Uterus (tissue), 4 donors: Measurements from ENCODE around the gene VGF. TPM values are rescaled to one million over a fixed set of nuclear protein-coding genes. Genes with fewer than 3 reads are reported as not detected.
"Not testable (repeated sequence)": the region's sequence is repeated elsewhere in the genome, so short reads cannot be mapped to it uniquely, and the experiment has no call there.

Experiments
- DNase-seq, 2 donors: peaks; one replicate each; pipeline ENCODE4 v3.0.0-alpha.2; 2019 to 2020
- H3K27ac ChIP-seq, 2 donors: fragments of 200-600 bp; sonication (generic); 1 replicate in 1 of 2; 2 replicates in 1 of 2; pipeline ENCODE4 v1.5.1; 2016 to 2018
- H3K27me3 ChIP-seq, 2 donors: fragments of 200-600 bp; sonication (generic); one replicate each; pipeline ENCODE4 v1.5.1; 2018 to 2019; ENCODE audit warnings: control low read depth in 1 of 2
- H3K36me3 ChIP-seq, 2 donors: fragments of 200-600 bp; sonication (generic); one replicate each; pipeline ENCODE4 v1.5.1; 2019; ENCODE audit warnings: control low read depth in 1 of 2
- H3K4me1 ChIP-seq, 2 donors: fragments of 200-600 bp; sonication (generic); one replicate each; pipeline ENCODE4 v1.5.1; 2018 to 2019; ENCODE audit warnings: control low read depth in 1 of 2
- H3K4me3 ChIP-seq, 2 donors: fragments of 200-600 bp; sonication (generic); 1 replicate in 1 of 2; 2 replicates in 1 of 2; pipeline ENCODE4 v1.5.1; 2018 to 2019; ENCODE audit warnings: mild to moderate bottlenecking in 1 of 2
- H3K9me3 ChIP-seq, 2 donors: fragments of 200-600 bp; sonication (generic); one replicate each; pipeline ENCODE4 v1.5.1; 2019; ENCODE audit warnings: control low read depth in 1 of 2
- POLR2A ChIP-seq, 2 donors: fragments of 450-650 bp; IDR thresholded peaks; one replicate each; pipeline ENCODE4 v1.6.1; 2016; ENCODE audit warnings: antibody characterized with exemption in 2 of 2, mild to moderate bottlenecking in 1 of 2, moderate library complexity in 1 of 2
- intact Hi-C: fragments of 100-400 bp; cut with DNase I; formaldehyde crosslinking; loops from one replicate; pipeline ENCODE4 v1.15.1; 2023; ENCODE audit warnings: low total_unique reads
- total RNA-seq, 4 donors: library from RNA; depleted of rRNA in 3 of 4; stranded (reverse); fragments of >200 nt in 3 of 4; gene quantifications; one replicate each; pipeline versions ENCODE4 v1.1.0 to v1.2.4, GENCODE V29; 2014 to 2023
- TF ChIP-seq, protein P1 (sequence below), 4 experiments: fragments of 200-600 bp in 2 of 4; fragments of 450-650 bp in 2 of 4; sonication (generic) in 2 of 4; IDR thresholded peaks; one replicate each; pipeline ENCODE4 v1.5.1; 2016 to 2019; ENCODE audit warnings: antibody characterized with exemption in 4 of 4, mild to moderate bottlenecking in 2 of 4, moderate library complexity in 1 of 4
- donor health status: DM: yes; HTN: yes; CAD: no.

The VGF gene
- total RNA-seq, 4 donors from 2014 or later: 0.14 TPM; not detected in 3

DNA sequence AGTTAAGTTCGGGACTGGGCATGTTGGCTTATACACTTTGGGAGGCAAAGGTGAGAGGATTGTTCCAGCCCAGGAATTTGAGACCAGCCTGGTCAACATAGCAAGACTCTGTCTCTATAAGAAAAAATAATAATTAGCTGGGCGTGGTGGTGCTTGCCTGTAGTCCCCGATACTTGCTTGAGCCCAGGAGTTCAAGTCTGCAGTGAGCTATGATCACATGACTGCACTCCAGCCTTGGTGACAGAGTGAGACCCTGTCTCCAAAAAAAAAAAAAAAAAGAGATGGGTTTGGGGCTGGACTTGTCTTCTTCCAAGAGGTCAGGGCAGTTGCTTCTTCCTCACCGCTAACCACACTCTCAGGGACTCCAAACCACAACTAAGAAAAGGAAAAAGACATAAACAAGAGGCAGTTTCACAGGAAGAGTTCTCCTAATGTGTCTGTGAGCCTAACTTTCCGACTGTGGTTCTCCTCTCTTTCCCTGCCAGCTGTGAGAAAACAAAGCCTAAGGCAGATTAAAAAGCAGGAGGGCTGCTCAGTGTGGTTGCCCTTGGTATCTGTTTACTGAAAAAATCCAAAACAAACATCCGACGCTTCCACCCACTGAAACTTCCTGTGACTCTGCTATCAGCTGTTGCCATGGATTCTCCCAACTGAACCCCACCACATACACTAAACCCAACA, 40.9 kb downstream of the VGF start:
- Histone ChIP-seq H3K4me1 (peaks cover 0 to 26% of the 10 kb centered on the region in 2 donors), H3K27me3 (no peaks in the 10 kb centered on the region), H3K27ac (peak overlapping the region in 1 of 2 donors; percentile 97), H3K36me3 (no peaks in the 10 kb centered on the region), H3K9me3 (no peaks in the 10 kb centered on the region), H3K4me3 (no peak overlapping the region)
- TF ChIP-seq POLR2A (IDR thresholded peaks at IDR 0.05): no peak
- TF ChIP-seq, protein P1, sequence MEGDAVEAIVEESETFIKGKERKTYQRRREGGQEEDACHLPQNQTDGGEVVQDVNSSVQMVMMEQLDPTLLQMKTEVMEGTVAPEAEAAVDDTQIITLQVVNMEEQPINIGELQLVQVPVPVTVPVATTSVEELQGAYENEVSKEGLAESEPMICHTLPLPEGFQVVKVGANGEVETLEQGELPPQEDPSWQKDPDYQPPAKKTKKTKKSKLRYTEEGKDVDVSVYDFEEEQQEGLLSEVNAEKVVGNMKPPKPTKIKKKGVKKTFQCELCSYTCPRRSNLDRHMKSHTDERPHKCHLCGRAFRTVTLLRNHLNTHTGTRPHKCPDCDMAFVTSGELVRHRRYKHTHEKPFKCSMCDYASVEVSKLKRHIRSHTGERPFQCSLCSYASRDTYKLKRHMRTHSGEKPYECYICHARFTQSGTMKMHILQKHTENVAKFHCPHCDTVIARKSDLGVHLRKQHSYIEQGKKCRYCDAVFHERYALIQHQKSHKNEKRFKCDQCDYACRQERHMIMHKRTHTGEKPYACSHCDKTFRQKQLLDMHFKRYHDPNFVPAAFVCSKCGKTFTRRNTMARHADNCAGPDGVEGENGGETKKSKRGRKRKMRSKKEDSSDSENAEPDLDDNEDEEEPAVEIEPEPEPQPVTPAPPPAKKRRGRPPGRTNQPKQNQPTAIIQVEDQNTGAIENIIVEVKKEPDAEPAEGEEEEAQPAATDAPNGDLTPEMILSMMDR (IDR thresholded peaks at IDR 0.05): no peak
- DNase-seq: no peak
- intact Hi-C loops: no loop called here

DNA sequence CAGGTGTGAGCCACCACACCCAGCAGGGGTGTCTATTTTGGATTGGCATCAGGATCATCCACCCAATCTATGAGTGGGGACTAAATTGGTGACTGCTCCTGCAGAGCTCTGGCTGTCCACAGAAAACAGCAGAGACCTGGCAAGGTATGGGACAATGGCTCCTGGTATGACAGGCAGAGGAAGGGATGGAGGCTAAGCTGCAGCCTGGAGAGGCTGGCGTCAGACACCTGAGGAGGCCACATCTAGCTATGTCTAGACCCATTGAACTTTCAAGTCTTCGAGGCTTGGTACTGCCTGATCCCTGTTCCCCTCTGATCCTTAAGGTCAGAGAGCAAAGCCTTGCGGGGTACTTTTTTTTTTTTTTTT, 41.7 kb downstream of the VGF start:
- intact Hi-C loops: no loop called here
- peak overlapping the region in 1 of 2 donors; percentile 97 for H3K27ac ChIP-seq

DNA sequence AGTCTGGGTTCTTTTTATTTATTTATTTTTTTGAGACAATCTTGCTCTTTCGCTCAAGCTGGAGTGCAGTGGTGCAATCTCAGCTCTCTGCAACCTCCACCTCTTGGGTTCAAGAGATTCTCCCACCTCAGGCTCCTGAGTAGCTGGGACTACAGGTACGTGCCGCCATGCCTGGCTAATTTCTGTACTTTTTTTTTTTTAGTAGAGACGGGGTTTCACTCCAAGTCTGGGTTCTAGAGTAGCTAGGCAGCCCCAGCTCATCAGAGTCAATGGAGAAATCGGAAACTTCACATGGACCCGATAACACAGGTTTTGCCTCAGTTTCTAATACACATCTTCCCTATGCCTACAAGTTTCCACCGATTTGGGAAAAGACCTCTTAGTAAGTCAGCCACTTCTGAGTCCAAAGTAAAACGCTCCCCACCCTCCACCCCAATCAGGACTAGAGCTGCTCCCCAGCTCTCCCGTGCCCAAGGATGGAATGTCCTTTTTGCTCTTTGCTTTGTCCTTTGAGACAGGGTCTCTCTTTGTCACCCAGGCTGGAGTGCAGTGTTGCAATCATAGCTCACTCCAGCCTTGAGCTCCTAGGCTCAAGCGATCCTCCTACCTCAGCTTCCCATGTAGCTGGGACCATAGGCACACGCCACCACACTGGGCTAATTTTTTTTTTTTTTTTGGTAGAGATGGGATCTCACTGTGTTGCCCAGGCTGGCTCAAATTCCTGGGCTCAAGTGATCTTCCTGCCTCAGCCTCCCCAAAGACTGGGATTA, 42.3 kb downstream of the VGF start:
- Histone ChIP-seq H3K4me1 (peaks cover 0 to 26% of the 10 kb centered on the region in 2 donors), H3K27me3 (no peaks in the 10 kb centered on the region), H3K9me3 (no peaks in the 10 kb centered on the region), H3K36me3 (no peaks in the 10 kb centered on the region), H3K27ac (peak overlapping the region; percentile 90 to 97), H3K4me3 (no peak overlapping the region)
- TF ChIP-seq, protein P1 (IDR thresholded peaks at IDR 0.05): no peak
- no peak for TF ChIP-seq POLR2A (IDR thresholded peaks at IDR 0.05)
- no peak for DNase-seq
- intact Hi-C loops: no loop called here

More for the DNA sequence above, 41.7 kb downstream of the VGF start:
- Histone ChIP-seq H3K36me3 (no peaks in the 10 kb centered on the region), H3K27me3 (no peaks in the 10 kb centered on the region), H3K4me1 (peaks cover 0 to 26% of the 10 kb centered on the region in 2 donors), H3K4me3 (no peak overlapping the region), H3K9me3 (no peaks in the 10 kb centered on the region)
- TF ChIP-seq, protein P1 (IDR thresholded peaks at IDR 0.05): no peak
- TF ChIP-seq POLR2A (IDR thresholded peaks at IDR 0.05): no peak
- no peak for DNase-seq

DNA sequence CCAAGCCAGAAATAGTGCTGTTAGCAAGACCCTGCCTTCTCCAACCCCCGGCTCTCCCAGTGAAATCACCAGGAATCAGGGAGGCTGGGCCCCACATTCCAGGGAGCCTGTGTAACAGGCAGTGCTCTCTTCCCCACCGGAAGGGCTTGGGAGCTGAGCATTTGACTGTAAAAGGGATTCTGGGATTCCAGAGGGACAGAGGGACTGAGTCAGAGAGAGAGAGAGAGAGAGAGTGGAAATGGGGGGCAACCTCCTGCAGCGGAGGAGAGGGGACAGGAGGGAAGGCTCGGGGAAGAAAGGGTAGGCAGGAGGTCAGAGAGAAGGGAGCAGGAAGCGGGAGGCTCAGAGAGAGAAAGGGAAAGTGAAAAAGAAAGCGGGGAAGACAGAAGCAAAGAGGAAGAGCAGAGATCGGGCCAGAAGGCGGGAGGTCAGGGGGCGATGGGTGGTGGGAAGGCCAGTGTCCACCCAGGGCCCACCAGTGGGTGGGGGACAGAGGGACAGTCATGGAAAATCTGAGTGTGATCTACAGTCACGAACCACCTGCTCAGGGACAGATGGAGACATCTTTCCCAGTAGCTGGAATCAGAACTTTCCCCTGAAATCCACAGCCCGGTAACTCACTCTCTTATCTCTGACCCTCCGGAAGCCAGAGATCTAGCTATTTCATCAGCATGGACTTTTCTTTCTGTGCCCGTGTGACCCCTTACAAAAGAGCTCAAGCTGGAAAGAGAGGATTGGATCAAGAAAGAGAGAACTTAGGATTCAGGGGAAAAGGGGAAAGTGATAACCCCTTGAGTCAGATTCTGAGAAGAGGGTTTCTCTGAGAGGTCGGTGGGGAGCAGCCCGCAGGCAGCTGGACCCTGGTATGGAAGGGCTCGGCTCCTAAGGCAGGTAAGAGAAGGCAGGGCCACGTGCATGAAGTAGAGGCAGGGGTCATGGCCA, 43.1 kb downstream of the VGF start:
- Histone ChIP-seq H3K4me3 (peak overlapping the region; percentile 30 to 36), H3K27me3 (no peaks in the 10 kb centered on the region), H3K4me1 (peaks cover 0 to 26% of the 10 kb centered on the region in 2 donors), H3K27ac (peak overlapping the region; percentile 90 to 97), H3K9me3 (no peaks in the 10 kb centered on the region), H3K36me3 (no peaks in the 10 kb centered on the region)
- DNase-seq: peak; percentile 87 to 92
- TF ChIP-seq POLR2A (IDR thresholded peaks at IDR 0.05): peak; percentile 61 to 68
- TF ChIP-seq, protein P1 (IDR thresholded peaks at IDR 0.05): peak in 1 of 4 experiments; percentile 8
- intact Hi-C loops: no loop called here

DNA sequence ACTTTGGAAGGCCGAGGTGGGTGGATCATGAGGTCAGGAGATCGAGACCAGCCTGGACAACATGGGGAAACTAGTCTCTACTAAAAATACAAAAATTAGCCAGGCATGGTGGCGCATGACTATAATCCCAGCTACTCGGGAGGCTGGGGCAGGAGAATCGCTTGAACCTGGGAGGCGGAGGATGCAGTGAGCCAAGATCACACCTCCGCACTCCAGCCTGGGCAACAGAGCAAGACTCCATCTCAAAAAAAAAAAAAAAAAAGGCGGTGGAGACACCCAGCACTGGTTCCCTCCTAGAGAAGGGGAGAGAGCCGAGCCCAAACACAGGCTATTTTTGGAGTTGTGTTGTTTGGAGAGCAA, 43.8 kb downstream of the VGF start:
- peaks cover 0 to 25% of the 10 kb centered on the region in 2 donors for H3K4me1 ChIP-seq
- peak overlapping the region; percentile 90 to 97 for H3K27ac ChIP-seq
- H3K9me3 ChIP-seq, DNase-seq, intact Hi-C loops, H3K36me3 ChIP-seq, H3K4me3 ChIP-seq, H3K27me3 ChIP-seq: not testable (repeated sequence)
